ENCODE measurements around the gene SLC24A3.

SLC24A3 gene

GRCh38 chr20:19212469-19212815, at the start of gene SLC24A3:
TSS of gene SLC24A3 (plus strand) at chr20:19212642.
- no peak for DNase-seq (ENCODE audit: low read depth in 2 of 2)

GRCh38 chr20:19170148-19170547, 42.3 kb upstream of the SLC24A3 start:
- no peak for DNase-seq (ENCODE audit: low read depth in 2 of 2)

GRCh38 chr20:19172637-19173036, 39.8 kb upstream of the SLC24A3 start:
- DNase-seq (ENCODE audit: low read depth in 2 of 2): no peak

GRCh38 chr20:19176470-19177052, 35.9 kb upstream of the SLC24A3 start:
- DNase-seq (ENCODE audit: low read depth in 2 of 2): no peak

- no peak for DNase-seq (ENCODE audit: low read depth in 2 of 2)
Measured at GRCh38 chr20:19181552-19181951, 30.9 kb upstream of the SLC24A3 start.

- DNase-seq (ENCODE audit: low read depth in 2 of 2): no peak
Measured at GRCh38 chr20:19185083-19185482, 27.4 kb upstream of the SLC24A3 start.

- no peak for DNase-seq (ENCODE audit: low read depth in 2 of 2)
Measured at GRCh38 chr20:19193349-19193748, 19.1 kb upstream of the SLC24A3 start.

- DNase-seq (ENCODE audit: low read depth in 2 of 2): peak in 1 of 2 donors; percentile 48
Measured at GRCh38 chr20:19205981-19206396, 6.5 kb upstream of the SLC24A3 start.

GRCh38 chr20:19207541-19207940, 4.9 kb upstream of the SLC24A3 start:
- DNase-seq (ENCODE audit: low read depth in 2 of 2): no peak

GRCh38 chr20:19210391-19211155, 1.9 kb upstream of the SLC24A3 start:
- no peak for DNase-seq (ENCODE audit: low read depth in 2 of 2)

GRCh38 chr20:19211252-19211651, 1.2 kb upstream of the SLC24A3 start:
- DNase-seq (ENCODE audit: low read depth in 2 of 2): no peak

GRCh38 chr20:19211661-19212468, 577 bp upstream of the SLC24A3 start:
- DNase-seq (ENCODE audit: low read depth in 2 of 2): no peak

- DNase-seq (ENCODE audit: low read depth in 2 of 2): no peak
Measured at GRCh38 chr20:19212821-19213502, 520 bp downstream of the SLC24A3 start.

GRCh38 chr20:19213946-19214490, 1.6 kb downstream of the SLC24A3 start:
- no peak for DNase-seq (ENCODE audit: low read depth in 2 of 2)

- no peak for DNase-seq (ENCODE audit: low read depth in 2 of 2)
Measured at GRCh38 chr20:19218411-19218810, 6.0 kb downstream of the SLC24A3 start.

- no peak for DNase-seq (ENCODE audit: low read depth in 2 of 2)
Measured at GRCh38 chr20:19222520-19223040, 10.1 kb downstream of the SLC24A3 start.

- no peak for DNase-seq (ENCODE audit: low read depth in 2 of 2)
Measured at GRCh38 chr20:19223640-19224039, 11.2 kb downstream of the SLC24A3 start.

- DNase-seq (ENCODE audit: low read depth in 2 of 2): no peak
Measured at GRCh38 chr20:19231359-19232035, 19.1 kb downstream of the SLC24A3 start.

- no peak for DNase-seq (ENCODE audit: low read depth in 2 of 2)
Measured at GRCh38 chr20:19232997-19233794, 20.8 kb downstream of the SLC24A3 start.

- no peak for DNase-seq (ENCODE audit: low read depth in 2 of 2)
Measured at GRCh38 chr20:19236371-19237055, 24.1 kb downstream of the SLC24A3 start.
